Measurements from ENCODE around the gene RHBDD1.

Gene RHBDD1

DNA sequence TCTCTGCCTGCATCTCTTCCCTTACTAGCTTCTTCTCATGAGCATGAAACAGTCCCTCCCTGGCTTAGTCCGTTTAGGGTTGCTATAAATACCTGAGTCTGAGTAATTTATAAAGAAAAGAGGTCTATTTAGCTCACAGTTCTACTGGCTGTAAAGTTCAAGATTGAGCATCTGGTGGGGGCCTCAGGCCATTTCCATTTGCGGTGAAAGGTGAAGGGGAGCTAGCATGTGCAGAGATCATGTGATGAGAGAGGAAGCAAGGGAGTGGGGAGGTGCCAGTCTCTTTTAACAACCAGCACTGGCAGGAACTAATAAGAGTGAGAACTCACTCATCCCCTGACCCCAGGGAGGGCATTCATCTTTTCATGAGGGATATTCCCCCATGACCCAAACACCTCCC is 26.8 kb downstream of the RHBDD1 start:
- H3K4me3 ChIP-seq (ENCODE audit: low read length), result no peak overlapping the region
- DNase-seq (ENCODE audit: low read depth), result no peak
- TF ChIP-seq, protein P1, sequence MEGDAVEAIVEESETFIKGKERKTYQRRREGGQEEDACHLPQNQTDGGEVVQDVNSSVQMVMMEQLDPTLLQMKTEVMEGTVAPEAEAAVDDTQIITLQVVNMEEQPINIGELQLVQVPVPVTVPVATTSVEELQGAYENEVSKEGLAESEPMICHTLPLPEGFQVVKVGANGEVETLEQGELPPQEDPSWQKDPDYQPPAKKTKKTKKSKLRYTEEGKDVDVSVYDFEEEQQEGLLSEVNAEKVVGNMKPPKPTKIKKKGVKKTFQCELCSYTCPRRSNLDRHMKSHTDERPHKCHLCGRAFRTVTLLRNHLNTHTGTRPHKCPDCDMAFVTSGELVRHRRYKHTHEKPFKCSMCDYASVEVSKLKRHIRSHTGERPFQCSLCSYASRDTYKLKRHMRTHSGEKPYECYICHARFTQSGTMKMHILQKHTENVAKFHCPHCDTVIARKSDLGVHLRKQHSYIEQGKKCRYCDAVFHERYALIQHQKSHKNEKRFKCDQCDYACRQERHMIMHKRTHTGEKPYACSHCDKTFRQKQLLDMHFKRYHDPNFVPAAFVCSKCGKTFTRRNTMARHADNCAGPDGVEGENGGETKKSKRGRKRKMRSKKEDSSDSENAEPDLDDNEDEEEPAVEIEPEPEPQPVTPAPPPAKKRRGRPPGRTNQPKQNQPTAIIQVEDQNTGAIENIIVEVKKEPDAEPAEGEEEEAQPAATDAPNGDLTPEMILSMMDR (conservative IDR thresholded peaks at IDR 0.05; ENCODE audit: low read length), result no peak

DNA sequence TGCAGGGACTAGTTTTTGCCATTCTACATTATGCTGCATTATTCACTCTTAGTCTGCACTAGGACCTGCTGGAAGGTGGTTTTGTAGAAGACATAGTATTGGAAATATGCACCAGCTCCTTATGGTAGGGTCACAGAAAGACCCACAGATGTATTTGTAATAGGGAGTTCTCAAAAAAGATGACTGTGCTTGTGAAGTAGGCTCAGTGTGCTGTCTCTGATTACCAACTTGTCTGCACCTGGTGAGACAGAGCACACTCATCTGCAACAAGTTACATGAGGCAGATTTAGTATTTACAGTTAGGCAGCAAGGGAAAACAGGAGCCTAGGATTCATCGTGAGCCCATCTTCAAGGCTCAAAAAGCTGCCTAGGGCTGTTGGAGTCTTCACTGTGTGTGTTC is 29.4 kb downstream of the RHBDD1 start:
- TF ChIP-seq, protein P1 (conservative IDR thresholded peaks at IDR 0.05; ENCODE audit: low read length), result no peak
- no peak for DNase-seq (ENCODE audit: low read depth)
- H3K4me3 ChIP-seq (ENCODE audit: low read length), result no peak overlapping the region

DNA sequence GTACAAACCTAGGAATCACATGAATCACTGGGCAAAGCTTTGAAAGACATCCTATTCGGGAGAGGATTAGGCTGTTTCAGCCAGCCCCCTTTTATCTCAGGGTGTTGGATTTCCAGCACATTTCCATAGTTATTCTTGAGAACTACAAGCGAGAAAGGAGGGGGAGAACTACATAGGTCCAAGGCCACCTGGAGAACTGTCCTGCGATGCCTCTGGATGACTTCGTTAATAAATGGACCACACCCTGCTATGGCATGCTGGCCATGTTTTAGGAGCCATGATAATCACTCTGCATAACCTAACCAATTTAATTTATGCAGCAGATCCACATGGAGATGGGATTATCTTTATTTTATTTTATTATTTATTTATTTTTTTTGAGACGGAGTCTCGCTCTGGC is 29.9 kb downstream of the RHBDD1 start:
- TF ChIP-seq, protein P1 (conservative IDR thresholded peaks at IDR 0.05; ENCODE audit: low read length), result no peak
- H3K4me3 ChIP-seq (ENCODE audit: low read length), result no peak overlapping the region
- no peak for DNase-seq (ENCODE audit: low read depth)

DNA sequence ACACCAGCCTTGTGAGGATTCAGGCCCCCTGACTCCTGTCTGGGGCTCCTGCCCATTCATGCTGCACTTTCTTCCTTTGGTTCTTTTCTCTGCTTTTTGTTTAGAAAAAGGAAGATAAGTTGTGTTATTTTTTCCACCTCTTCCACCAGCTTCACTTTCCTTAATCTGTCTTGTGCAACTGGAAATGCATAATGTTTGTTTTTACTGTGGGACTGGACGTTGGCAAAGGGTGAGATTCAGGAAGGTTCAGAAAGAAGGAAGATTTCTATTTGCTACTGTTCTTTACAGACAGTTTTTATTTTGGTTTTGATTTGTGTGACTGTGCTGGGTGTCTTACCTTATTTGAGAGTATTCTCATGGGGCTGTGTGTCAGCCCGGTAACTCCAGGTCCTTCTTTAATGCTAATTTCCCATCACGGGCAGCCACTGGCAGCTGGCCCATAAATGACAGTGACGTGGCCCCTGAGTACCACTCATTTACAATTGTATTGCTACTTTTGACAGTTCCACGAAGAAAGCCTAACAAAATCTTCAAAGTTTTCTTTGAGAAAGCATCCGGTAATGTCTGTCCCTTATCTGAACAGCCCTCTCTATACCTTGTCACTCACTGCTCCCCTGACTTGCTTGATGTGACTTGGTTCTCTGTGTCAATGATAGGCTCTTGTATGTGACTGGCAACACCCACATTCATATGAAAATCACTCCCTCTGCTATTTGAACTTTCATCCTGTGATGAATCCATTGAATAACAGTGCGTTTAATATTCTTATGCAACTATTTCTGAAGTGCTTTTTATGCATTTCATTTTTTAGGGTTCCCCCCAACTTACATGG is 32.7 kb downstream of the RHBDD1 start:
- DNase-seq (ENCODE audit: low read depth), result no peak
- TF ChIP-seq, protein P1 (conservative IDR thresholded peaks at IDR 0.05; ENCODE audit: low read length), result no peak
- no peak overlapping the region for H3K4me3 ChIP-seq (ENCODE audit: low read length)

DNA sequence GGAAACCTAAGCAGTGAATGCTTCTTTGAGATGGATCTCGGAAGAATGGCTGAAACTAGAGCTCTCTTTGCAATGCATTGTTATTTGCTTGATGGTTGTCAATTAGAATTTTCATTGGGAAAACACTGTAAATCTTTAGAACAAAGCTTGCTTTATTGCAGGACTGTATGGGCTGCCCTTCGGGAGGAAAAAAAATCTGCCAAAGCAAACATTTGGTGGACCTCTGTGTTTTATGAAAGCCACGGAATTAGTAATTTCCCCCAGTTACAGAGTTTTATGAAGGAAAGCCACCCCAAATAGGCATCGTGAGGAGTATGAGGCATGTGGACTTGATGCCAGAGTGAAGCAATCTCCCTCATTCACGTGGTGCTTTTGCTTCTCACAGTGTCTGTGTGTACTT is 33.5 kb downstream of the RHBDD1 start:
- H3K4me3 ChIP-seq (ENCODE audit: low read length), result no peak overlapping the region
- TF ChIP-seq, protein P1 (conservative IDR thresholded peaks at IDR 0.05; ENCODE audit: low read length), result no peak
- DNase-seq (ENCODE audit: low read depth), result peak; percentile 60

DNA sequence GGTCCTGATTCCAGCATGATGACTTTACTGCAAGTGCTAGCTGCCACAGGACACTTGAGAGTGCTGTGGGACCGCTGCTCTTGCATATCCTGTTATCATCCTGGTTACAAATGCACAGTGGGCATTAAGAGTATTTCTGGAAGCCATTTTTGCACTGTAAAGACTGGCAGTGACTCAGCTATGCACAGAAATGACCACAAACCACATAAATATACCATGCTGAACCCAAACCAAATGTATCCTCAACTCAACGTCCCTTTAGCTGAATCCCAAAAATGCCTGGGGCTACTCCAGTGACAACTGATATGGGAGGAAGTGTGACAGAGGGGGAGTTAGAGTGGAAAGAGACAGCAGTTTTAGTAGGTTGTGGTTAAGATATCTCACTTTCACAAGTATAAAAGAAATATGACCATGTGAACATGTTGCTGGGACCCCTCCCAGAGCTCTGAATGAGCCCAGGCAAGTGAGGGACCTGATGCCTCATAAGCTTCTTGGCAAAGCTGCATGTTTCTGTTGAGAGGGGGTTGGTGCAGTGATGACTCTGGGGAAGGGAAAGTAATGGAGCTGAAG is 37.3 kb downstream of the RHBDD1 start:
- TF ChIP-seq, protein P1 (conservative IDR thresholded peaks at IDR 0.05; ENCODE audit: low read length), result no peak
- no peak for DNase-seq (ENCODE audit: low read depth)

DNA sequence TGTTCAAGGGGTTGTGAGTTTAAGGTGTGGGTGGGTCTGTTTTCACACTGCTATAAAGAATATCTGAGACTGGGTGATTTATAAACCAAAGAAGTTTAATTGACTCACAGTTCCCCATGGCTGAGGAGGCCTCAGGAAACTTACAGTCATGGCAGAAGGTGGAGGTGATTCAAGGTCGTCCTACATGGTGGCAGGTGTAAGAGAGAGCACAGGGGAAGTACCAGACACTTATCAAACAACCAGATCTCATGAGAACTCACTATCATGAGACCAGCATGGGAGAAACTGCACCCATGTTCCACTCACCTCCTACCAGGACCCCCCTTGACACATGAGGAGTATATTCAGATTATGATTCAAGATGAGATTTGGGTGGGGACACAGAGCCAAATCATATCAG is 38.0 kb downstream of the RHBDD1 start:
- TF ChIP-seq, protein P1 (conservative IDR thresholded peaks at IDR 0.05; ENCODE audit: low read length), result no peak
- DNase-seq (ENCODE audit: low read depth), result no peak

More for the DNA sequence above, 37.3 kb downstream of the RHBDD1 start:
- no peak overlapping the region for H3K4me3 ChIP-seq (ENCODE audit: low read length)

More for the DNA sequence above, 38.0 kb downstream of the RHBDD1 start:
- H3K4me3 ChIP-seq (ENCODE audit: low read length), result no peak overlapping the region

All from AG10803 (cell line).